ENCODE data around the gene MYO1E. TPM values are rescaled to one million over a fixed set of nuclear protein-coding genes. Genes with fewer than 3 reads are reported as not detected.

MYO1E gene
- total RNA-seq, 2 donors from 2014 or later, result 47.8 to 65.6 TPM

- peaks cover 23% of the 10 kb centered on the region for H3K4me1 Mint-ChIP-seq
Observed at GRCh38 chr15:59345326-59345725, 27.3 kb downstream of the MYO1E start.

GRCh38 chr15:59344311-59344710 lies 28.4 kb downstream of the MYO1E start:
- peaks cover under 1% of the 10 kb centered on the region for H3K9me3 Mint-ChIP-seq
- no peak overlapping the region for H3K9ac ChIP-seq (ENCODE audit: extremely low read depth, low read length, poor library complexity, severe bottlenecking)
- no peak for DNase-seq
- no peaks in the 10 kb centered on the region for H3K36me3 ChIP-seq (ENCODE audit: control insufficient read depth, insufficient read depth, low read length)
- no peaks in the 10 kb centered on the region for H3K27me3 ChIP-seq (ENCODE audit: control insufficient read depth, insufficient read depth, low read length, poor library complexity, severe bottlenecking)
- no peak overlapping the region for H3K27ac Mint-ChIP-seq
- TF ChIP-seq CTCF (conservative IDR thresholded peaks at IDR 0.05), result no peak
- H3K27me3 Mint-ChIP-seq (ENCODE audit: insufficient read depth), result no peaks in the 10 kb centered on the region
- no peaks in the 10 kb centered on the region for H3K4me1 ChIP-seq (ENCODE audit: control insufficient read depth, insufficient read depth, low read length)
- peaks cover 15% of the 10 kb centered on the region for H3K4me1 Mint-ChIP-seq
- no peak overlapping the region for H3K4me3 ChIP-seq (ENCODE audit: low read length)
- no peak overlapping the region for H3K4me3 Mint-ChIP-seq
- no peaks in the 10 kb centered on the region for H3K9me3 ChIP-seq (ENCODE audit: control insufficient read depth, low read length)
- H3K36me3 Mint-ChIP-seq (ENCODE audit: low read depth), result no peaks in the 10 kb centered on the region
- H3K27ac ChIP-seq (ENCODE audit: low read depth, low read length), result no peak overlapping the region

More at GRCh38 chr15:59345326-59345725, 27.3 kb downstream of the MYO1E start:
- H3K36me3 Mint-ChIP-seq (ENCODE audit: low read depth), result no peaks in the 10 kb centered on the region
- H3K36me3 ChIP-seq (ENCODE audit: control insufficient read depth, insufficient read depth, low read length), result no peaks in the 10 kb centered on the region
- H3K27me3 ChIP-seq (ENCODE audit: control insufficient read depth, insufficient read depth, low read length, poor library complexity, severe bottlenecking), result no peaks in the 10 kb centered on the region
- no peaks in the 10 kb centered on the region for H3K4me1 ChIP-seq (ENCODE audit: control insufficient read depth, insufficient read depth, low read length)
- no peak overlapping the region for H3K27ac ChIP-seq (ENCODE audit: low read depth, low read length)
- H3K27ac Mint-ChIP-seq, result no peak overlapping the region
- H3K27me3 Mint-ChIP-seq (ENCODE audit: insufficient read depth), result no peaks in the 10 kb centered on the region
- H3K9me3 Mint-ChIP-seq, result no peaks in the 10 kb centered on the region
- DNase-seq, result no peak
- H3K9me3 ChIP-seq (ENCODE audit: control insufficient read depth, low read length), result no peaks in the 10 kb centered on the region
- H3K4me3 ChIP-seq (ENCODE audit: low read length), result no peak overlapping the region
- no peak for TF ChIP-seq CTCF (conservative IDR thresholded peaks at IDR 0.05)
- H3K4me3 Mint-ChIP-seq, result no peak overlapping the region
- H3K9ac ChIP-seq (ENCODE audit: extremely low read depth, low read length, poor library complexity, severe bottlenecking), result no peak overlapping the region

GRCh38 chr15:59340325-59340724 lies 32.3 kb downstream of the MYO1E start:
- H3K4me3 Mint-ChIP-seq, result no peak overlapping the region
- no peaks in the 10 kb centered on the region for H3K27me3 Mint-ChIP-seq (ENCODE audit: insufficient read depth)
- no peak overlapping the region for H3K27ac Mint-ChIP-seq

More at GRCh38 chr15:59340325-59340724, 32.3 kb downstream of the MYO1E start:
- Histone ChIP-seq H3K9ac (ENCODE audit: extremely low read depth, low read length, poor library complexity, severe bottlenecking) (no peak overlapping the region), H3K27ac (ENCODE audit: low read depth, low read length) (no peak overlapping the region), H3K27me3 (ENCODE audit: control insufficient read depth, insufficient read depth, low read length, poor library complexity, severe bottlenecking) (no peaks in the 10 kb centered on the region), H3K36me3 (ENCODE audit: control insufficient read depth, insufficient read depth, low read length) (no peaks in the 10 kb centered on the region), H3K9me3 (ENCODE audit: control insufficient read depth, low read length) (no peaks in the 10 kb centered on the region), H3K4me1 (ENCODE audit: control insufficient read depth, insufficient read depth, low read length) (no peaks in the 10 kb centered on the region), H3K4me3 (ENCODE audit: low read length) (no peak overlapping the region)
- Mint-ChIP-seq H3K9me3 (peaks cover 14% of the 10 kb centered on the region), H3K4me1 (peaks cover 4% of the 10 kb centered on the region), H3K36me3 (ENCODE audit: low read depth) (peaks cover 5% of the 10 kb centered on the region)
- no peak for TF ChIP-seq CTCF (conservative IDR thresholded peaks at IDR 0.05)
- 84% methylated on average over 5 of the region's 5 CpGs; no CpG with 5 or more reads in 1 of the 2 experiments for WGBS, 2 experiments (ENCODE audit: insufficient coverage in 1 of 2, insufficient read length in 1 of 2)
- DNase-seq, result no peak
